ENCODE data around the gene KCTD1.

Gene KCTD1

DNA sequence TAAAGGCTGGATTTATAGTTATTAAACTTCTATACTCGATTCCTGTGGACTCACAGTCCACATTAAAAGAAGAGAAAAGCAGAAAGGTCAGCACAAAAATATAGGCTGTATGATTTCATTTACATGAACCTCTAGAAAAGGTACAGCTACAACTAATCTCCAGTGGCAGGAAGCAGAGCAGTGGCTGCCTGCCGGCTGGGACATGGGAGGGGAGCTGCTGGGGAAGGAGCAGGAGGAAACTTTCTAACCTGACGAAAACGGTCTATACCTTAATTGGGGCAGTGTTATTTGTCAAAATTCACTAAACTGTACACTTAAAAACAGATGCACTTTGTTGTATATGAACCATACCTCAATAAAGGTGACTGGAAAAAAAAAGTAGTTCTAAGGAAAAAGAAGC, 26.7 kb downstream of the KCTD1 start:
- no peak overlapping the region for H3K4me2 ChIP-seq (ENCODE audit: low read depth, low read length)
- H3K27ac ChIP-seq (ENCODE audit: low read length): no peak overlapping the region
- TF ChIP-seq EZH2phosphoT487 (IDR thresholded peaks at IDR 0.05; ENCODE audit: low read length): no peak
- no peaks in the 10 kb centered on the region for H3K4me1 ChIP-seq (ENCODE audit: low read length)
- H3K9me2 ChIP-seq (replicated peaks; ENCODE audit: insufficient read depth, low read length): no peaks in the 10 kb centered on the region
- H2AFZ ChIP-seq (ENCODE audit: low read length): no peak overlapping the region
- no peaks in the 10 kb centered on the region for H4K20me1 ChIP-seq (ENCODE audit: insufficient read depth, low read length)
- no peaks in the 10 kb centered on the region for H3F3A ChIP-seq (ENCODE audit: insufficient read depth, low read length)
- H3K27me3 ChIP-seq (replicated peaks; ENCODE audit: insufficient read depth, low read length): no peaks in the 10 kb centered on the region
- DNase-seq: no peak
- H3K9me3 ChIP-seq (replicated peaks; ENCODE audit: insufficient read depth, low read length): no peaks in the 10 kb centered on the region
- H3K4me3 ChIP-seq (ENCODE audit: low read length): no peak overlapping the region
- H3K79me2 ChIP-seq (ENCODE audit: low read length): no peaks in the 10 kb centered on the region
- H3K9ac ChIP-seq (ENCODE audit: low read length): no peak overlapping the region
- H3K36me3 ChIP-seq (replicated peaks; ENCODE audit: insufficient read depth, low read length): no peaks in the 10 kb centered on the region

DNA sequence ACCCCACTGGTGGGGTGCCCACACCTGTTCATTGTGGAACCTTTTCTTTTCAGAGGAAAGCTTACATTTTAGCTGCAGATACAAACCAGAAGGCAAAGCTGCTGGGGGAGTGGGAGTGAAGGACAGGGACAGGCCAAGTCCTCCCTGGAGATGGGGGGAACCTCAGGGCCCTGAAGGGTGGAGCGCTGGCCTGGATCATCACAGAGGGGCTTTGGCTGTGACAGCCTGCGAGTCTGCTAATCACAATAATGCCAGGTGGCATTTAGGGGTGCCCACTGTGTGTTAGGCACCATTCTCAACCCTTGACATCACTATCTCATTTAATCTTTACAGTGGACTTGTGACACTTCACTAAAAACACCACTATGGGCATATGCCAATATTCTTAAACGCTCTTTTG, 27.4 kb downstream of the KCTD1 start:
- Histone ChIP-seq H3F3A (ENCODE audit: insufficient read depth, low read length) (no peaks in the 10 kb centered on the region), H3K4me2 (ENCODE audit: low read depth, low read length) (no peak overlapping the region), H3K27me3 (replicated peaks; ENCODE audit: insufficient read depth, low read length) (no peaks in the 10 kb centered on the region), H3K27ac (ENCODE audit: low read length) (no peak overlapping the region), H2AFZ (ENCODE audit: low read length) (no peak overlapping the region), H4K20me1 (ENCODE audit: insufficient read depth, low read length) (no peaks in the 10 kb centered on the region), H3K36me3 (replicated peaks; ENCODE audit: insufficient read depth, low read length) (no peaks in the 10 kb centered on the region), H3K9me2 (replicated peaks; ENCODE audit: insufficient read depth, low read length) (no peaks in the 10 kb centered on the region), H3K79me2 (ENCODE audit: low read length) (no peaks in the 10 kb centered on the region), H3K4me1 (ENCODE audit: low read length) (no peaks in the 10 kb centered on the region), H3K9ac (ENCODE audit: low read length) (no peak overlapping the region), H3K4me3 (ENCODE audit: low read length) (no peak overlapping the region), H3K9me3 (replicated peaks; ENCODE audit: insufficient read depth, low read length) (no peaks in the 10 kb centered on the region)
- no peak for DNase-seq
- TF ChIP-seq, protein P1, sequence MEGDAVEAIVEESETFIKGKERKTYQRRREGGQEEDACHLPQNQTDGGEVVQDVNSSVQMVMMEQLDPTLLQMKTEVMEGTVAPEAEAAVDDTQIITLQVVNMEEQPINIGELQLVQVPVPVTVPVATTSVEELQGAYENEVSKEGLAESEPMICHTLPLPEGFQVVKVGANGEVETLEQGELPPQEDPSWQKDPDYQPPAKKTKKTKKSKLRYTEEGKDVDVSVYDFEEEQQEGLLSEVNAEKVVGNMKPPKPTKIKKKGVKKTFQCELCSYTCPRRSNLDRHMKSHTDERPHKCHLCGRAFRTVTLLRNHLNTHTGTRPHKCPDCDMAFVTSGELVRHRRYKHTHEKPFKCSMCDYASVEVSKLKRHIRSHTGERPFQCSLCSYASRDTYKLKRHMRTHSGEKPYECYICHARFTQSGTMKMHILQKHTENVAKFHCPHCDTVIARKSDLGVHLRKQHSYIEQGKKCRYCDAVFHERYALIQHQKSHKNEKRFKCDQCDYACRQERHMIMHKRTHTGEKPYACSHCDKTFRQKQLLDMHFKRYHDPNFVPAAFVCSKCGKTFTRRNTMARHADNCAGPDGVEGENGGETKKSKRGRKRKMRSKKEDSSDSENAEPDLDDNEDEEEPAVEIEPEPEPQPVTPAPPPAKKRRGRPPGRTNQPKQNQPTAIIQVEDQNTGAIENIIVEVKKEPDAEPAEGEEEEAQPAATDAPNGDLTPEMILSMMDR (IDR thresholded peaks at IDR 0.05; ENCODE audit: low read length): no peak
- TF ChIP-seq EZH2phosphoT487 (IDR thresholded peaks at IDR 0.05; ENCODE audit: low read length) (no peak), EZH2 (optimal IDR thresholded peaks at IDR 0.05; ENCODE audit: low read depth, low read length) (no peak)

DNA sequence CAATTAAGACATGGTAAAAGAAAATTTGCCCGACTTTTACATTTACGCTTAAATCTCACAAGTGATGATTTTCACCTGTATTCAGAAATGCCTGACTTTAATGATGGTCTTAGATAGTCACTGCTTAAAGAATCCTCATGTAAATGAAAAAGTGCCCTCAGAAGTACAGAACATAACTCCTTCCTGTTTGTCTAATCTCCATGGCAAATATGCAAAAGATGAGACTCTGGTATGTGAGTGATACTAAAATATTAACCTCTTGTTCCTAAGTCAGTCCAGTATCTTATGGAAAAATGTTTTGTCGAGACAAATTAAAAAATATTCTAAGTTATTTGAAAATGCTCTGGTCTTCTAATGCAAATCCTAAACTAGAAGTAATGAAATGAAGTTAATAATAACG, 29.2 kb downstream of the KCTD1 start:
- DNase-seq: no peak
- no peak overlapping the region for H3K4me2 ChIP-seq (ENCODE audit: low read depth, low read length)
- no peaks in the 10 kb centered on the region for H3K79me2 ChIP-seq (ENCODE audit: low read length)
- no peaks in the 10 kb centered on the region for H4K20me1 ChIP-seq (ENCODE audit: insufficient read depth, low read length)
- H3K9ac ChIP-seq (ENCODE audit: low read length): no peak overlapping the region
- no peaks in the 10 kb centered on the region for H3F3A ChIP-seq (ENCODE audit: insufficient read depth, low read length)
- H3K9me2 ChIP-seq (replicated peaks; ENCODE audit: insufficient read depth, low read length): no peaks in the 10 kb centered on the region
- H3K9me3 ChIP-seq (replicated peaks; ENCODE audit: insufficient read depth, low read length): no peaks in the 10 kb centered on the region
- H3K27ac ChIP-seq (ENCODE audit: low read length): no peak overlapping the region
- TF ChIP-seq EZH2 (optimal IDR thresholded peaks at IDR 0.05; ENCODE audit: low read depth, low read length): no peak
- no peak for TF ChIP-seq EZH2phosphoT487 (IDR thresholded peaks at IDR 0.05; ENCODE audit: low read length)
- TF ChIP-seq, protein P1 (IDR thresholded peaks at IDR 0.05; ENCODE audit: low read length): no peak
- no peak overlapping the region for H2AFZ ChIP-seq (ENCODE audit: low read length)
- no peaks in the 10 kb centered on the region for H3K36me3 ChIP-seq (replicated peaks; ENCODE audit: insufficient read depth, low read length)
- H3K4me3 ChIP-seq (ENCODE audit: low read length): no peak overlapping the region
- no peaks in the 10 kb centered on the region for H3K4me1 ChIP-seq (ENCODE audit: low read length)
- no peaks in the 10 kb centered on the region for H3K27me3 ChIP-seq (replicated peaks; ENCODE audit: insufficient read depth, low read length)

DNA sequence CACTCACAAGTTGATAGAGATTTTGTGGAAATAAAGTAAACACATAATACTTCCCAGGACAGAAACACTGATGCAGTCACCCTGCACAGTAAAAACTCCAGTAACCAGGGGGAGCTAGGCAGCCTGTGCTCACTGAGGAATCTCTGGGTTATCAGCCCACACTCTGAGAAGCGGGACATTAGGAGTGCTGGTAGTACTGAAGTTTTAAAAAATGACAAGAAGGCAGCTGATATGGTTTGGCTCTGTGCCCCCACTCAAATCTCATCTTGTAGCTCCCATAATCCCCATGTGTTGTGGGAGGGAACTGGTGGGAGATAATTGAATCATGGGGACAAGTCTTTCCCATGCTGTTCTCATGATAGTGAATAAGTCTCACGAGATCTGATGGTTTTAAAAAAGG, 31.4 kb downstream of the KCTD1 start:
- DNase-seq: no peak
- no peak overlapping the region for H3K4me2 ChIP-seq (ENCODE audit: low read depth, low read length)
- no peaks in the 10 kb centered on the region for H3K36me3 ChIP-seq (replicated peaks; ENCODE audit: insufficient read depth, low read length)
- no peaks in the 10 kb centered on the region for H4K20me1 ChIP-seq (ENCODE audit: insufficient read depth, low read length)
- H3K9ac ChIP-seq (ENCODE audit: low read length): no peak overlapping the region
- no peaks in the 10 kb centered on the region for H3K79me2 ChIP-seq (ENCODE audit: low read length)
- no peak for TF ChIP-seq EZH2phosphoT487 (IDR thresholded peaks at IDR 0.05; ENCODE audit: low read length)
- no peak for TF ChIP-seq EZH2 (optimal IDR thresholded peaks at IDR 0.05; ENCODE audit: low read depth, low read length)
- TF ChIP-seq, protein P1 (IDR thresholded peaks at IDR 0.05; ENCODE audit: low read length): no peak
- H3K27ac ChIP-seq (ENCODE audit: low read length): no peak overlapping the region
- H2AFZ ChIP-seq (ENCODE audit: low read length): no peak overlapping the region
- no peaks in the 10 kb centered on the region for H3F3A ChIP-seq (ENCODE audit: insufficient read depth, low read length)
- H3K27me3 ChIP-seq (replicated peaks; ENCODE audit: insufficient read depth, low read length): no peaks in the 10 kb centered on the region
- H3K4me3 ChIP-seq (ENCODE audit: low read length): no peak overlapping the region
- no peaks in the 10 kb centered on the region for H3K9me2 ChIP-seq (replicated peaks; ENCODE audit: insufficient read depth, low read length)
- no peaks in the 10 kb centered on the region for H3K9me3 ChIP-seq (replicated peaks; ENCODE audit: insufficient read depth, low read length)
- no peaks in the 10 kb centered on the region for H3K4me1 ChIP-seq (ENCODE audit: low read length)

Measured in MM.1S (cell line).